LoVo (cell line): ENCODE results near the gene CEP72.
"Not testable (repeated sequence)": the region's sequence is repeated elsewhere in the genome, so short reads cannot be mapped to it uniquely, and the experiment has no call there.

Experiments used
- DNase-seq: peaks from one replicate; pipeline ENCODE4 v3.0.0-alpha.2; 2016; ENCODE audit warnings: low spot score

CEP72 gene

DNA sequence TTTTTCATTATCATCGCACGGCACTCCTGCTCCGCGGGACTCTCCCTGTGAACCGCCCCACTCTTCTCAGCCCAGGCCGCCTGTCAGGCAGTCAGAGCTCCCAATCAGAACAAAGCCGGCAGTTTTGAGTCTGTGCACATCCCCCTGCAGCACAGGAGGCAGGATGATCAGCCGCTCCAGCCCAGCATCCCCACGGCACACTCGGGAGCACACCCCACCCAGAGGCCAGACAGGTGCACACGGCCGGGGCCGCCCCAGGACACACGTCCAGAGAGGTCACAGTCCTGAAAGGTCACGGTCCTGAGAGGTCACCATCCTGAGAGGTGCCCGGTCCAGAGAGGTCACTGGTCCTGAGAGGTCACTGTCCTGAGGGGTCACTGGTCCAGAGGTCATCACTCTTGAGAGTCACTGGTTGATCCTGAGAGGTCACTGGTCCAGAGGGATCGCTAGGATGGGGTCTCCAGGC, 72.6 kb downstream of the CEP72 start:
- no peak for DNase-seq

DNA sequence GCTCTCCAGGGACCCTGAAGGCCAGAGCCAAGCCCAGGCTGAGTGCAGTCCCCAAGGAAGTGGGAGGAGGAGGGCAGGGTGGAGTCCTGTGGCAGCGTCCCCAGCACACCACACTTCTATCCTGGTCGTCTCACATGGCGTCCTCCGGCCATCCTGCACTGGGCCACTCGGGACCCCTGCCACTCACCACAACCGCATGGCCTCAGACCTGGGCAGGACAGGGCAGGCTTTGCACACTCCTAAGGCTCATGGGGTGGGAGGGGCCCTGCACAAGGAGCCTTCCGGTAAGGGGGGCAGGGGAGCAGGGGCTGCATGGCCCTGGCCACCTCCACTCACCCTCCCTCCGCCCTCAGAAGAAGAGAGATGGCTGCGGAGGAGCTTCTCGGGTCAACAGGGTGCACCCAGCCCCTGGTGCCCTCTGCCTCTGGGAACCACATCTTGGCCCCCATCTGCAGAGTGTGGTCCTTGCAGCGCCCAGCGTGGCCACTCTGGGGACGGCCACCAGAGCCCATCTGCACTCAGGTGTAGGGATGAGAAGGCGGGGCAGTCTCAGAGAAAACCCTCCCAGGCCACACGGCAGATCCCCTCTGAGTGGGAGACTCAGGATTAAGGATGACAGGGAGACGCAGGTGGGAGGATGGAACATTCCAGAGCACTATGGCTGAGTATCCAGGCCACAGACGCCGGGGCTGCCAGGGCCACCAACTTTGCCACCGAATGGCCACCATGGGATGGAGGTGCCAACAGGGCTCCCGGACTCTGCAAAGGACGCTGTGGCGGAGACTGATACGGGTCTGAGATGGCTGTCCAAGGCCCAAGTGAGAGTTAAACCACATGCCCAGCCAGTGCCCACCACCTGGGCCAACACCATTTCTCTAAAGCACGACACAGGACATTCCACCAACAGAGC, 73.4 kb downstream of the CEP72 start:
- DNase-seq = no peak

DNA sequence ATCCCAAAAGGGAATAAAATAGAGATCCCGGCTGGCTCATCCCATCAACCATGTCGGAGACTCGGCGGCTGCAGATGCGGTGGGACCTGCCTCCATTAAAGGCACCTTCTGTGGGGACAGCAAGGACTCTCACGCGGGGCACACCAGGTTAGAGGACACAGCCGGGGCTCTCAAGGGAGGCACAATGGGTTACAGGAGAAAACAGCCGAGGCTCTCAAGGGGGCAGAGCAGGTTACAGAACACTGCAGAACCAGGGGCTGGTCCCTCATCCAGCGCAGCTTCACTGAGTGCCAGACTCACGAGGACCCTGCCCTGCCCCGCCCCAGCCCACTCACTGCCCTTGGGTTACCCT, 74.0 kb downstream of the CEP72 start:
- not testable (repeated sequence) for DNase-seq

DNA sequence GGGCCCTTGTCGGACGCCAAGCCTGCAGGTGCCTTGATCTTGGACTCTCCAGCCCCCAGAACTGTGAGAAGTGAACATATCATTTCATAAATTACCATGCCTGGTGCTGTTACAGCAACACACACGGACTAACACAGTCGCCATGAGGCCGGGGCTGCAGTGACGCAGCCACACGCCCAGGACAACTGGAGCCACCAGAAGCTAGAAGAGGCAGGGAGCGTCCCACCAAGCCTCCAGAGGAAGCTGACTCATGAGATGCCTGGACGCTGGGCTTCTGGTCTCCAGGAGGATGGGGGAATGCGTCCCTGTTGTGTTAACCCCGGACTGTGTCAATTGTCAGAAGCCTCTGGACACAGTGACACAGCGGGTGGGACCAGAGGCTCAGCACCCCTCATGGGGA, 74.8 kb downstream of the CEP72 start:
- not testable (repeated sequence) for DNase-seq

DNA sequence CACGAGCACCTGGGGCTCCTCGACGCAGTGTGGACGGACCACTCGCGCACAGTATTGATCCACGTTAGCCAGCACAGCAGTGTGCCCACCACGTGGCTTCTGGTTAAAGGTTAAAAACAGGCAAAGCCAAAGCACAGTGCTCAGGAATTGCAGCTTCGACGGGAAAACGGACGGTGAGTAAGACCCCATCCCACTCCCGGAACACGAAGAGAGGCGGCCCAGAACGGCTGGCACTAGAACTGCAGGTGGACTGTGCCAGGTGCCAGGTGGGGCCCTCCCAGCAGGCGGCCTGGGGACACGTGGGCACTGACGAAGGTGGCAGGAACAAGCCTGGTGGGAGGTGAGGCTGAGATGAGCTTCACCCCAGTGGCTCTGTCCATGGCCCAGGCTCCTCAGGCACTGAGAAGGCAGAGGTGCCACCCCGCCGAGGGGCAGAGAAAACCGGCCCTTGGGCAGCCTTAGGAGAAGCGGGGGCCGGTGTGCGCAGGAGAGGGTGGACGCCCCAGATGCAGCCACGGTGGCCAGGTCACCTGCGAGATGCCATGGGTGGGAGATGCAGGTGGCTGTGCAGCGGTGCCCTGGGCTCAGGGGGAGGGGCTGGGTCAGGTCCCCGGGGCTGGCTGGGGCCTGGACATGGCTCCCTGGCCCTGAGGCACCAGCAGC, 76.3 kb downstream of the CEP72 start:
- DNase-seq = not testable (repeated sequence)

DNA sequence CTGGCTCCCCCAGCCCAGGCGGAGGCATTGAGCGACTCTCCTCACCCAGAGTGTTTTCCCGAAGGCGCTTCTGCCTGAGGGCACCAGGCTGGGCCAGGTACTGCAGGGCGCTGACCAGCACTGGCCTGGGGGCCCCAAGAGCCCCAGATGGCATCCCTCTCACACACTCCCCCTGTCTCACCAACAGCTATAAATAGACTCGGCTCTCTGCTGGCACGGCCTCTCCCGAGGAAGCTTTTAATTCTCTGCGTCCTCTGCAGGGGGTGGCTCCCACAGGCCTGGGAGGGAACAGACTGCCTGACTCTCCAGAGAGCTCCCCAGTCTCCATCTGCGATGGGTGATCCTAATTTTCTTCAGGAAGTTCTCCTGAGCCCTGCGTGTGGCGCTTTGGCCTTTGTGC, 78.2 kb downstream of the CEP72 start:
- DNase-seq = not testable (repeated sequence)

DNA sequence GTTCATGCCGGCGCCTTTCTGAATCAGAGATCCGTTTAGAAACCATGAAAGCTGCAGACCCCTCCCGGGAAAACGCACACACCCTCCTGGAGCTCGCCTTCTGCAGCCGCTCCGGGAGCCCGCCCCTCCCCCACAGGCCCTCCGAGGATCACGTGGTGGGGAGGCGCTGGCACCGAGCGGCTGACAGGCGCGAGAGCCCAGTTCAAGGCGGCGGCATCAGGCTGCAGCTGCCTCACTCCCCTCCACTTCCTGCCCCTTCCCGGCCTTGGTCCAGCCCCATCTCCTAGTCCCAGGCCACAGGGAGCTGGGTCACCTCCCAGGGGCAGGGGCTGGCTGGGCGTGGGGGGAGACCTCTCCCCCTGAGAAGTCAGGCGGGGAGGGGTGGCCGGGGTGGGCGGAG, 78.9 kb downstream of the CEP72 start:
- not testable (repeated sequence) for DNase-seq

DNA sequence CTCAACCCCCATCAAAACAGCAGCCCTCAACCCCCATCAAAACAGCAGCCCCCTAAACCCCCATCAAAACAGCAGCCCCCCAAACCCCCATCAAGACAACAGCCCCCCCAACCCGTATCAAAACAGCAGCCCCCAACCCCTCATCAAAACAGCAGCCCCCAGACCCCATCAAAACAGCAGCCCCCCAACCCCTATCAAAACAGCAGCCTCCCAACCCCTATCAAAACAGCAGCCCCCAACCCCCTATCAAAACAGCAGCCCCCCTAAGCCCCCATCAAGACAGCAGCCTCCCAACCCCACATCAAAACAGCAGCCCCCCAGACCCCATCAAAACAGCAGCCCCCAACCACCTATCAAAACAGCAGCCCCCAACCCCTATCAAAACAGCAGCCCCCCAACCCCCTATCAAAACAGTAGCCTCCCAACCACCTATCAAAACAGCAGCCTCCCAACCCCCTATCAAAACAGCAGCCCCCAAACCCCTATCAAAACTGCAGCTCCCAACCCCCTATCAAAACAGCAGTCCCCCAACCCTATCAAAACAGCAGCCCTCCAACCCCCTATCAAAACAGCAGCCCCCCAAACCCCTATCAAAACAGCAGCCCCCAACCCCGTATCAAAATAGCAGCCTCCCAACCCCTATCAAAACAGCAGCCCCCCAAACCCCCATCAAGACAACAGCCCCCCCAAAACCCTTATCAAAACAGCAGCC, 79.8 kb downstream of the CEP72 start:
- DNase-seq = no peak

DNA sequence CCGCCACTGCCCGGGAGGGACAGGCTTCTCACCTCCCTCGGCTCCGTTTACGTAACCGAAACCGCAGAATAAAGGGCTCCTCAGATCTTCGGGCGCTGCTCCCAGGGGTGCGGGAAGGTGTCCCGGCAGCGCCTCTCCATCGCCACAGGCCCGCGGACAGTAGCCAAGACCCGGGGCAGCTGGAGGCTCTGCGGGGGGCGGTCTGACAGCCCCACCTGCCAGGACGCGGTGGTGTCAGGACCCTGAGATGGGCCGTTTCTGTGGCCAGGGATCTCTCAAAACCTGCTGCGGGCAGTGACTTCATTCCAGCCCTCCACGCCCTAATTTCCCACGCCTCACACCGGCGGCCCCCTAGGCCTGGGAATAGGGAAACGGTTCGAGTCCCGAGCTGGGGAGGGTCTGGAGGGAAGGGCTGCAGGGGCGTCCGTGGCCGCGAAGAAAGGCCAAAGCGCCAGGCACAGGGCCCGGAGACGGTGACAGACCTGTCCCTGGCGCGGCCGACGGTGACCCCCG, 80.4 kb downstream of the CEP72 start:
- DNase-seq = not testable (repeated sequence)

DNA sequence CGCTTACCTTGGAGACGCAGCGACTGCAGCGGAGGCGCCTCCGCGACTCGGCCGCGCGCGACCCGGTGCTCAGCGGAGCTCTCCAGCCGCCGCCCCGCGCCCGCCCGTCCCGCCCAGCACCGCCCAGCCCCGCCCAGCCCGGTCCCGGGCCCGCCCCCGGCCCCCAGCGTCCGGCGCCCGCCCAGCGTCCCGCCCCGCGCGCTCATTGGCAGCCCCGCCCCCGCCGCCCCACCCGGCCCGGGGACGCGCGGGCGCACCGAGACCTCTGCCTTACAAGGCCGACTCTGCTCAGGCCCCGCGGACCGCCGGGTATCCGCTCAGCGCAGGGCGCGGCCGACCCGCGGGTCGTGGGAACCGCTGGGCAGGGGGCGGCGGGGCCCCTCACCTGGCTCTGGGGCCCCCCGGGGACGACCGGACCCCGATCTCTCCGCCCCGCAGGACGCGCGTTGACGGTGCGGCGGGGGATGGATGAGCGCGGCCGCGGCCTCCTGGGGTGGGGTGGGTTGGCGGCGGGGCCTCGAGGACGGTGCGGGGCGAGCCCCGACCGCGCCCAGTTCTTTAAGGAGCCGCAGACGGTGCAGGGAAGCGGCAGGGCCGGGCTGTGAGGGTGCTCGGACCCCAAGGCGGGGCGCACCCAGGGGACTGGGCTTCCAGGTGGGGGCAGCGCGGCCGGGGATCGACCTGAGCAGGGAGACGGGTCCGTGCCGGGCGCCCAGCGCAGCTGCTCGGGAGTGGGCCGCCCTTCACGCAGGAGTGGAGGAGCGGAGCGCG, 81.3 kb downstream of the CEP72 start, which contains the start of gene TPPP:
TPPP (minus strand) TSS at position 82 of the 771 bp plus-strand sequence. CDS start 15,292 bp downstream, outside the sequence.
- peak; percentile 87 for DNase-seq

DNA sequence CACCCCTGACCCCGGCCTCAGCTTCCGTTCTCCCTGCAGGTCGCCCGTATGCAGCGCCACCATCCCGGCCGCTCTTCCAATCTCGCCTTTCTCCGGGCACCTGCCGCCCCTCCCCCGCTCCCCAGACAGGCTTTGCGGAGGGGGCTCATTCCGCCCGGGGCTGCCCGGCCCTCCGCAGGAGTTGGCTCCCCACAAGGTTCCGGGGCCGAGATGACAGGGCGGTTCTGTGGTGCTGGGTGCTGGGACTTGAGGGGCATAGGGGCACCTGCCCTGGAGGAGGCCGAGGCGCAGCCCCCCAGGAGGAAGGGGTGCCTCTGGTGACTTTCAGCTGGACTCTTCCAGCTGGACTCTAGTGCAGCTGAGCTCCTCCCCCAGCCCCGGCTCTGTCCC, 81.9 kb downstream of the CEP72 start:
- DNase-seq = not testable (repeated sequence)

DNA sequence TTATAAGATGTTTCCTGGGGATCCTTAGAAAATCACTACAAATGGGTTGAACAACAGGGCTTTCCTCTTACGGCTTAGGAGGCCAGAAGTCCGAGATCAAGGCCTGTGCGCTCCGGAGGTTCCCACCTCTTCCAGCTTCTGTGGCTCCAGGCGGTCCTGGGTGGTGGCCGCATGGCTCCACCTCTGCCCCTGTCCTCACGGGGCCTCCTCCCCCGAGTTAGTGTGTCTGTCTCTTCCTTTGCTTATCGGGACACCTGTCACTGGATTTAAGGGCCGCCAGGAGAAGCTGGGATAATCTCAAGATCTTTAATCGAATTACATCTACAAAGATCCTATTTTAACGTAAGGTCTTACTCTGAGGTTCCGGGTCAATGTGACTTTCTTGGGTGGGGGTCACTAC, 83.3 kb downstream of the CEP72 start:
- DNase-seq = not testable (repeated sequence)

DNA sequence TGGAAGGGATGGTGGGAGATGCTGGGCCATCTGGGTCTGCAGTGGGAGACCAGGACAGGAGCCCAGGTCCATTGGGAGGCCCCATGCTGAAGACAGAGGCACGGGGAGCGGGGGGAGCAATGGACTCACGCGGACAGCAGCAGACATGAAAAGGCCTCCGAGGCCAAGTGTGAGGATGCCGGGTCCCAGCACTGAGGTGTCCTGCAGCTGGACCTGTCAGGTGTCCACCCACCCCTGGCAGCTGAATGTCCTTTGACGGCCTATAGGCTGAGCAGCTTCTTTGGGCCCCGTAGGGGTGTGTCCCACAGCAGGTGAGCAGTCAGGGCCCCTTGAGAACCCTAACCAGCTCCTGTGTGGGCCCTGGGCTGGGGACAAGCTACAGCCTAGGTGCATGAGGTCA, 84.1 kb downstream of the CEP72 start:
- not testable (repeated sequence) for DNase-seq

DNA sequence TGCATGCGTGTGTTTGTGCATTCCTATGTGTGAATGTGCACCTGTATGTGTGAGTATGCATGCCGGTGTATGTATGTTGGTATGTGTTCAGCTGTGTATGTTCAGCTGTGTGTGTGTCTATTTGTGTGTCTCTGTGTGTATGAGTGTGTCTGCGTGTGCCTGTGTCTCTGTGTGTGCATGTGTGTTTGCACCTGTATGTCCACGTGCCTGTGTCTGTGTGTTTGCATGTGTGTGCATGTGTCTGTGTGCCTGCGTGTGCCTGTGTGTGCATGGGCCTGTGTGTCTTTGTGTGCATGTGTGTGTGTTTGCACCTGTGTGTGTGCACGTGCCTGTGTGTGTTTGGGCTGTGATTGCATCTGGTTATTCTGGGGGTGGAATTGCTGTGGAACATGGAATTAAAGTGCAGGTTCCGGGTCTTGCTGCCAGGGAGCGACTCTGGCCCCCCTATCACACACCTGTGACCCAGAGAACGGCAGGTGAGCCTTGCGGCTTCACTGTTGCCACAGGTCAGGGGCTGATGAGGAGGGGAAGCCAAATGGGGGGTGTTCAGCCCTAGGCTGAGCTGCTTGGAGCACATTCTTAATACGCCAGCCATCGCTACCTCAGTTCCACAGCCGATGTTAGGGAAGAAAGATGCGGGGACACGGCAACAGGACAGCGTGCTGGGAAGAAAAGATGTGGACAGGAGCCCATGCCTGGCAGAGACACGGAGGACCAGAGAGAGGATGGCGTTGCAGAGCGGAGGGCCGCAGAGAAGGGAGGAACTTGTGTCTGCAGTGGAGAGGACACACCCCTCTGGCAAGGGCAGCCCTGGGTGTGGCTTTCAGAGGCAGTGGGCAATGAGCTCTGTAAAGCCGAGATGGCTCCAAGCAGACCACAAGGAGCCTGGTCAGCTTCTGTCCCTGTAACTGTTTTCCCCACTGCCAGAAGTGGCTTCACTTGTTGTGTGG, 84.9 kb downstream of the CEP72 start:
- not testable (repeated sequence) for DNase-seq
